Parathyroid adenoma (tissue), 2 donors: Measurements from ENCODE around the gene NR1D2.
"Not testable (repeated sequence)": the region's sequence is repeated elsewhere in the genome, so short reads cannot be mapped to it uniquely, and the experiment has no call there.

Source experiments
- H2AFZ ChIP-seq: fragments of 300-600 bp; sonication (generic); one replicate; pipeline ENCODE4 v1.7.0; 2017; ENCODE audit warnings: antibody characterized with exemption, mild to moderate bottlenecking
- H3K27ac ChIP-seq: fragments of 300-600 bp; sonication (generic); one replicate; pipeline ENCODE4 v1.7.0; 2017
- H3K27me3 ChIP-seq: fragments of 300-600 bp; sonication (generic); one replicate; pipeline ENCODE4 v1.7.0; 2017; ENCODE audit warnings: low read length; ENCODE audit not compliant: control insufficient read depth, insufficient read depth
- H3K36me3 ChIP-seq: fragments of 300-600 bp; sonication (generic); one replicate; pipeline ENCODE4 v1.7.0; 2017; ENCODE audit warnings: low read length; ENCODE audit not compliant: control insufficient read depth, insufficient read depth
- H3K4me1 ChIP-seq: fragments of 300-600 bp; sonication (generic); one replicate; pipeline ENCODE4 v1.7.0; 2017; ENCODE audit warnings: control low read depth
- H3K4me2 ChIP-seq: fragments of 300-600 bp; sonication (generic); one replicate; pipeline ENCODE4 v1.7.0; 2017; ENCODE audit warnings: low read length
- H3K4me3 ChIP-seq: fragments of 300-600 bp; sonication (generic); one replicate; pipeline ENCODE4 v1.7.0; 2017; ENCODE audit warnings: low read depth, low read length
- H3K79me2 ChIP-seq: fragments of 300-600 bp; sonication (generic); one replicate; pipeline ENCODE4 v1.7.0; 2017; ENCODE audit warnings: control low read depth
- H3K9ac ChIP-seq: fragments of 300-600 bp; sonication (generic); one replicate; pipeline ENCODE4 v1.7.0; 2017; ENCODE audit warnings: mild to moderate bottlenecking
- H3K9me3 ChIP-seq: fragments of 300-600 bp; sonication (generic); one replicate; pipeline ENCODE4 v1.7.0; 2017; ENCODE audit warnings: low read length; ENCODE audit not compliant: control insufficient read depth
- TF ChIP-seq, protein P1 (sequence below): fragments of 300-600 bp; sonication (generic); IDR thresholded peaks from one replicate; pipeline ENCODE4 v1.7.0; 2017; ENCODE audit warnings: antibody characterized with exemption, mild to moderate bottlenecking
- donor health status: primary hyperparathyroidism.

NR1D2 gene

GRCh38 chr3:24025805-24026204, 80.7 kb downstream of the NR1D2 start:
- no peak overlapping the region for H3K4me3 ChIP-seq
- no peak overlapping the region for H3K27ac ChIP-seq
- H3K9me3 ChIP-seq: no peaks in the 10 kb centered on the region
- H3K4me1 ChIP-seq: no peaks in the 10 kb centered on the region
- TF ChIP-seq, protein P1, sequence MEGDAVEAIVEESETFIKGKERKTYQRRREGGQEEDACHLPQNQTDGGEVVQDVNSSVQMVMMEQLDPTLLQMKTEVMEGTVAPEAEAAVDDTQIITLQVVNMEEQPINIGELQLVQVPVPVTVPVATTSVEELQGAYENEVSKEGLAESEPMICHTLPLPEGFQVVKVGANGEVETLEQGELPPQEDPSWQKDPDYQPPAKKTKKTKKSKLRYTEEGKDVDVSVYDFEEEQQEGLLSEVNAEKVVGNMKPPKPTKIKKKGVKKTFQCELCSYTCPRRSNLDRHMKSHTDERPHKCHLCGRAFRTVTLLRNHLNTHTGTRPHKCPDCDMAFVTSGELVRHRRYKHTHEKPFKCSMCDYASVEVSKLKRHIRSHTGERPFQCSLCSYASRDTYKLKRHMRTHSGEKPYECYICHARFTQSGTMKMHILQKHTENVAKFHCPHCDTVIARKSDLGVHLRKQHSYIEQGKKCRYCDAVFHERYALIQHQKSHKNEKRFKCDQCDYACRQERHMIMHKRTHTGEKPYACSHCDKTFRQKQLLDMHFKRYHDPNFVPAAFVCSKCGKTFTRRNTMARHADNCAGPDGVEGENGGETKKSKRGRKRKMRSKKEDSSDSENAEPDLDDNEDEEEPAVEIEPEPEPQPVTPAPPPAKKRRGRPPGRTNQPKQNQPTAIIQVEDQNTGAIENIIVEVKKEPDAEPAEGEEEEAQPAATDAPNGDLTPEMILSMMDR: no peak
- no peak overlapping the region for H3K4me2 ChIP-seq
- no peak overlapping the region for H3K9ac ChIP-seq
- no peaks in the 10 kb centered on the region for H3K36me3 ChIP-seq
- H2AFZ ChIP-seq: no peak overlapping the region
- no peaks in the 10 kb centered on the region for H3K79me2 ChIP-seq
- H3K27me3 ChIP-seq: no peaks in the 10 kb centered on the region

DNA sequence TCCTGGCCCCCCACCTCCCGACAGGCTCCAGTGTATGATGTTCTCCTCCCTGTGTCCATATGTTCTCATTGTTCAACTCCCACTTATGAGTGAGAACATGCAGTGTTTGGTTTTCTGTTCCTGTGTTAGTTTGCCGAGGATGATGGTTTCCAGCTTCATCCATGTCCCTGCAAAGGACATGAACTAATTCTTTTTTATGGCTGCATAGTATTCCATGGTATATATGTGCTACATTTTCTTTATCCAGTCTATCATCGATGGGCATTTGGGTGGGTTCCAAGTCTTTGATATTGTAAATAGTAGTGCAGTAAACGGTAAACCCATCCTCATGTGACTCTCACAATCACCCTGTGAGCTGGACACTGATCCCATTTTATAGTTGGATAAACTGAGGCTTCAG, 81.6 kb downstream of the NR1D2 start:
- not testable (repeated sequence) for H3K4me2 ChIP-seq, H3K27ac ChIP-seq, H2AFZ ChIP-seq, H3K9me3 ChIP-seq, H3K79me2 ChIP-seq, H3K4me3 ChIP-seq, H3K4me1 ChIP-seq, H3K36me3 ChIP-seq, H3K27me3 ChIP-seq, H3K9ac ChIP-seq

- H3K27ac ChIP-seq: no peak overlapping the region
- no peaks in the 10 kb centered on the region for H3K27me3 ChIP-seq
- no peaks in the 10 kb centered on the region for H3K36me3 ChIP-seq
- H3K79me2 ChIP-seq: no peaks in the 10 kb centered on the region
- H2AFZ ChIP-seq: no peak overlapping the region
- H3K4me1 ChIP-seq: no peaks in the 10 kb centered on the region
- H3K4me3 ChIP-seq: no peak overlapping the region
- TF ChIP-seq, protein P1: no peak
- H3K9me3 ChIP-seq: no peaks in the 10 kb centered on the region
- H3K9ac ChIP-seq: no peak overlapping the region
- no peak overlapping the region for H3K4me2 ChIP-seq
These were observed 82.9 kb downstream of the NR1D2 start for GRCh38 chr3:24027946-24028345.
